DND-41 (cell line): Measurements from ENCODE around the gene KAZN.

ENCODE experiments used
- ATAC-seq: fragments of 200-7000 bp; cut with Tn5 transposase; 3 replicates; pipeline ENCODE4 v1.9.1; 2021; ENCODE audit warnings: low read depth; ENCODE audit not compliant: insufficient read depth
- DNase-seq: peaks from one replicate; pipeline ENCODE4 v3.0.0-alpha.2; 2020
- H2AFZ ChIP-seq: 2 replicates; pipeline ENCODE4 v1.6.0; 2012; ENCODE audit warnings: low read depth, low read length
- H3K27ac ChIP-seq: 2 replicates; pipeline ENCODE4 v1.5.1; 2012; ENCODE audit warnings: low read length, inconsistent platforms
- H3K27me3 ChIP-seq: fragments of 200-600 bp; sonication (generic); 2 replicates; pipeline ENCODE4 v1.6.0; 2012; ENCODE audit warnings: low read length, mild to moderate bottlenecking, inconsistent platforms; ENCODE audit not compliant: insufficient read depth, poor library complexity
- H3K36me3 ChIP-seq: 2 replicates; pipeline ENCODE4 v1.5.1; 2012; ENCODE audit warnings: low read length, inconsistent platforms; ENCODE audit not compliant: insufficient read depth
- H3K4me1 ChIP-seq: 2 replicates; pipeline ENCODE4 v1.5.1; 2012; ENCODE audit warnings: mild to moderate bottlenecking, low read length; ENCODE audit not compliant: insufficient read depth
- H3K4me2 ChIP-seq: 2 replicates; pipeline ENCODE4 v1.6.0; 2012; ENCODE audit warnings: mild to moderate bottlenecking, moderate library complexity, low read length, inconsistent platforms; ENCODE audit not compliant: insufficient read depth
- H3K4me3 ChIP-seq, 2 experiments: fragments of 200-600 bp in 1 of 2; shearing (Covaris generic) in 1 of 2; 2 replicates each; pipeline ENCODE4 v1.5.1; 2012 to 2016; ENCODE audit warnings: inconsistent platforms in 2 of 2, low read length in 2 of 2, mild to moderate bottlenecking in 2 of 2, low read depth in 1 of 2, moderate library complexity in 1 of 2
- H3K79me2 ChIP-seq: 2 replicates; pipeline ENCODE4 v1.6.0; 2012; ENCODE audit warnings: low read length, inconsistent platforms; ENCODE audit not compliant: insufficient read depth
- H3K9ac ChIP-seq: 2 replicates; pipeline ENCODE4 v1.6.0; 2012; ENCODE audit warnings: low read depth, mild to moderate bottlenecking, inconsistent platforms, low read length, moderate library complexity
- H3K9me3 ChIP-seq: 2 replicates; pipeline ENCODE4 v1.5.1; 2012; ENCODE audit warnings: low read length, moderate library complexity, mild to moderate bottlenecking, inconsistent platforms; ENCODE audit not compliant: insufficient read depth, severe bottlenecking
- H4K20me1 ChIP-seq: 2 replicates; pipeline ENCODE4 v1.6.0; 2012; ENCODE audit warnings: low read length; ENCODE audit not compliant: insufficient read depth
- CTCF ChIP-seq: IDR thresholded peaks from 2 replicates; pipeline ENCODE4 v1.5.1; 2012; ENCODE audit warnings: borderline replicate concordance, low read length, moderate library complexity, mild to moderate bottlenecking; ENCODE audit not compliant: poor library complexity, severe bottlenecking; ENCODE audit errors: extremely low read depth
- EZH2 ChIP-seq: IDR thresholded peaks from 3 replicates; pipeline ENCODE4 v1.6.1; 2012; ENCODE audit warnings: borderline replicate concordance, low read depth, mild to moderate bottlenecking, moderate library complexity, low read length, inconsistent platforms; ENCODE audit not compliant: severe bottlenecking

KAZN gene

GRCh38 chr1:14949836-14950713 lies 351.6 kb downstream of the KAZN start:
- no peak for DNase-seq

GRCh38 chr1:14951766-14952165 lies 353.3 kb downstream of the KAZN start:
- no peak for TF ChIP-seq CTCF
- TF ChIP-seq EZH2: no peak
- Histone ChIP-seq H3K9ac (no peak overlapping the region), H2AFZ (no peak overlapping the region), H3K36me3 (peaks cover 8% of the 10 kb centered on the region; the same call in 1 of the 2 replicates), H3K4me2 (no peak overlapping the region), H3K4me3 (no peak overlapping the region), H3K27me3 (no peaks in the 10 kb centered on the region), H3K9me3 (peaks cover 3% of the 10 kb centered on the region), H3K4me1 (no peaks in the 10 kb centered on the region), H4K20me1 (peaks cover 21% of the 10 kb centered on the region), H3K27ac (no peak overlapping the region), H3K79me2 (peaks cover 16% of the 10 kb centered on the region)
- ATAC-seq: no peak
- no peak for DNase-seq

More at GRCh38 chr1:14949836-14950713, 351.6 kb downstream of the KAZN start:
- TF ChIP-seq CTCF: no peak
- no peak for TF ChIP-seq EZH2
- Histone ChIP-seq H3K27ac (no peak overlapping the region), H3K36me3 (peaks cover 8% of the 10 kb centered on the region; the same call in 1 of the 2 replicates), H3K9me3 (peaks cover 3% of the 10 kb centered on the region), H3K27me3 (no peaks in the 10 kb centered on the region), H3K4me3 (no peak overlapping the region), H3K4me1 (no peaks in the 10 kb centered on the region), H4K20me1 (peaks cover 18% of the 10 kb centered on the region), H2AFZ (no peak overlapping the region), H3K9ac (no peak overlapping the region), H3K4me2 (no peak overlapping the region), H3K79me2 (peaks cover 13% of the 10 kb centered on the region)
- no peak for ATAC-seq

GRCh38 chr1:14952626-14953314 lies 354.3 kb downstream of the KAZN start:
- Histone ChIP-seq H2AFZ (no peak overlapping the region), H3K9ac (no peak overlapping the region), H3K4me1 (no peaks in the 10 kb centered on the region), H3K79me2 (peaks cover 14% of the 10 kb centered on the region; the same call in 1 of the 2 replicates), H4K20me1 (peaks cover 19% of the 10 kb centered on the region), H3K27ac (no peak overlapping the region), H3K4me2 (no peak overlapping the region), H3K9me3 (peaks cover 3% of the 10 kb centered on the region), H3K36me3 (peaks cover 8% of the 10 kb centered on the region; the same call in 1 of the 2 replicates), H3K27me3 (no peaks in the 10 kb centered on the region), H3K4me3 (no peak overlapping the region)
- DNase-seq (no peak), ATAC-seq (no peak)
- TF ChIP-seq CTCF: no peak
- TF ChIP-seq EZH2: no peak
